Epithelial cell of prostate (primary cell): ENCODE measurements around the gene KIF3A.

ENCODE experiments used
- DNase-seq: peaks from one replicate; pipeline ENCODE4 v3.0.0-alpha.2; 2011; ENCODE audit warnings: low read depth, low spot score
- H3K27ac ChIP-seq: fragments of 450-650 bp; 2 replicates; pipeline ENCODE4 v1.5.1; 2017; ENCODE audit warnings: mild to moderate bottlenecking

Gene KIF3A

GRCh38 chr5:132680780-132681475, 56.4 kb downstream of the KIF3A start:
- no peak overlapping the region for H3K27ac ChIP-seq

GRCh38 chr5:132679717-132680380, 57.5 kb downstream of the KIF3A start:
- no peak for DNase-seq
- H3K27ac ChIP-seq, result peak overlapping the region; percentile 14

More at GRCh38 chr5:132680780-132681475, 56.4 kb downstream of the KIF3A start:
- no peak for DNase-seq

- no peak for DNase-seq
- no peak overlapping the region for H3K27ac ChIP-seq
These were observed 58.2 kb downstream of the KIF3A start for GRCh38 chr5:132679166-132679565.

GRCh38 chr5:132678735-132679134, 58.6 kb downstream of the KIF3A start:
- H3K27ac ChIP-seq, result no peak overlapping the region
- DNase-seq, result no peak

- H3K27ac ChIP-seq, result no peak overlapping the region
- no peak for DNase-seq
These were observed 59.5 kb downstream of the KIF3A start for GRCh38 chr5:132677682-132678400.

GRCh38 chr5:132677191-132677590, 60.2 kb downstream of the KIF3A start:
- peak overlapping the region; percentile 38 for H3K27ac ChIP-seq
- DNase-seq, result peak; percentile 39

GRCh38 chr5:132675936-132676689, 61.2 kb downstream of the KIF3A start:
- peak overlapping the region; percentile 88 for H3K27ac ChIP-seq
- DNase-seq, result no peak

- peak overlapping the region; percentile 88 for H3K27ac ChIP-seq
- peak; percentile 86 for DNase-seq
These were observed 62.5 kb downstream of the KIF3A start for GRCh38 chr5:132674671-132675506.

- DNase-seq, result no peak
- peak within 1 kb of the TSS; percentile 88 for H3K27ac ChIP-seq
These were observed 63.3 kb downstream of the KIF3A start, which contains the start of gene IL4 for GRCh38 chr5:132673939-132674630. IL4 (plus strand) TSS chr5:132673989; CDS start chr5:132674051, 62 bp downstream.

GRCh38 chr5:132673488-132673887, 63.9 kb downstream of the KIF3A start:
- H3K27ac ChIP-seq, result no peak overlapping the region
- no peak for DNase-seq

- H3K27ac ChIP-seq, result no peak overlapping the region
- no peak for DNase-seq
These were observed 66.3 kb downstream of the KIF3A start for GRCh38 chr5:132671000-132671399.

GRCh38 chr5:132669966-132670882, 67.1 kb downstream of the KIF3A start:
- H3K27ac ChIP-seq, result no peak overlapping the region
- DNase-seq, result no peak

GRCh38 chr5:132669455-132669820, 67.9 kb downstream of the KIF3A start:
- no peak overlapping the region for H3K27ac ChIP-seq
- DNase-seq, result no peak

- no peak overlapping the region for H3K27ac ChIP-seq
- no peak for DNase-seq
These were observed 68.5 kb downstream of the KIF3A start for GRCh38 chr5:132668706-132669454.

GRCh38 chr5:132667761-132668705, 69.3 kb downstream of the KIF3A start:
- no peak overlapping the region for H3K27ac ChIP-seq
- no peak for DNase-seq

GRCh38 chr5:132667309-132667708, 70.0 kb downstream of the KIF3A start:
- DNase-seq, result no peak
- no peak overlapping the region for H3K27ac ChIP-seq
